Measurements from ENCODE around the gene NCK2. TPM values are rescaled to one million over a fixed set of nuclear protein-coding genes. Genes with fewer than 3 reads are reported as not detected.
A peak's percentile ranks its signal among the peaks of the same experiment; 100 is the strongest.

Gene NCK2
- total RNA-seq, 2 donors from 2014 or later, result 39.0 to 144 TPM

DNA sequence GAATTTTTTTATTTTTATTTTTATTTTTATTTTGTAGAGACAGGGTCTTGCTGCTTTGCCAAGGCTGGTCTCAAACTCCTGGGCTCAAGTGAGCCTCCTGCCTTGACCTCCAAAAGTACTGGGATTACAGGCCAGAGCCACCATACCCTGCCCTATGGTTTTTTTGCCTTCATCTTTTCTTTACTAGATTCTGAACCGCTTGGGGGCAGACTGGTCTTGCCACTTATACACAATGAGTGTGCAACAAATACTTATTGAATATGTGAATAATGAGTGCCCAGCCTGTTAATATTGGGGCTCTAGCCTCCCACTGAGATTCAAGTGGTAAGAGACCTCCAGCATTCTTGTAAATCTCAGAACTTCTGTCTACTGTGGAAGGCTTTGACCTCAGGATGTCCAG lies 3.9 kb downstream of the NCK2 start:
- Histone ChIP-seq H3K36me3 (no peaks in the 10 kb centered on the region), H3K27ac (no peak overlapping the region), H3K4me3 (no peak overlapping the region), H3K4me1 (replicated peaks) (no peaks in the 10 kb centered on the region), H3K9me3 (no peaks in the 10 kb centered on the region), H3K27me3 (replicated peaks; ENCODE audit: insufficient read depth) (no peaks in the 10 kb centered on the region)
- no peak for DNase-seq (ENCODE audit: low spot score)
- WGBS, result 60% methylated on average over 1 of the region's 1 CpG
- TF ChIP-seq, protein P1, sequence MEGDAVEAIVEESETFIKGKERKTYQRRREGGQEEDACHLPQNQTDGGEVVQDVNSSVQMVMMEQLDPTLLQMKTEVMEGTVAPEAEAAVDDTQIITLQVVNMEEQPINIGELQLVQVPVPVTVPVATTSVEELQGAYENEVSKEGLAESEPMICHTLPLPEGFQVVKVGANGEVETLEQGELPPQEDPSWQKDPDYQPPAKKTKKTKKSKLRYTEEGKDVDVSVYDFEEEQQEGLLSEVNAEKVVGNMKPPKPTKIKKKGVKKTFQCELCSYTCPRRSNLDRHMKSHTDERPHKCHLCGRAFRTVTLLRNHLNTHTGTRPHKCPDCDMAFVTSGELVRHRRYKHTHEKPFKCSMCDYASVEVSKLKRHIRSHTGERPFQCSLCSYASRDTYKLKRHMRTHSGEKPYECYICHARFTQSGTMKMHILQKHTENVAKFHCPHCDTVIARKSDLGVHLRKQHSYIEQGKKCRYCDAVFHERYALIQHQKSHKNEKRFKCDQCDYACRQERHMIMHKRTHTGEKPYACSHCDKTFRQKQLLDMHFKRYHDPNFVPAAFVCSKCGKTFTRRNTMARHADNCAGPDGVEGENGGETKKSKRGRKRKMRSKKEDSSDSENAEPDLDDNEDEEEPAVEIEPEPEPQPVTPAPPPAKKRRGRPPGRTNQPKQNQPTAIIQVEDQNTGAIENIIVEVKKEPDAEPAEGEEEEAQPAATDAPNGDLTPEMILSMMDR (IDR thresholded peaks at IDR 0.05), result peak in 1 of 4 experiments; percentile 16
- TF ChIP-seq POLR2A (IDR thresholded peaks at IDR 0.05), result no peak
- intact Hi-C loops (cut with DNase I), result loop anchor here (5.0 kb wide), 1 partner anchor 324 kb away; no protein-coding TSS in a partner anchor

DNA sequence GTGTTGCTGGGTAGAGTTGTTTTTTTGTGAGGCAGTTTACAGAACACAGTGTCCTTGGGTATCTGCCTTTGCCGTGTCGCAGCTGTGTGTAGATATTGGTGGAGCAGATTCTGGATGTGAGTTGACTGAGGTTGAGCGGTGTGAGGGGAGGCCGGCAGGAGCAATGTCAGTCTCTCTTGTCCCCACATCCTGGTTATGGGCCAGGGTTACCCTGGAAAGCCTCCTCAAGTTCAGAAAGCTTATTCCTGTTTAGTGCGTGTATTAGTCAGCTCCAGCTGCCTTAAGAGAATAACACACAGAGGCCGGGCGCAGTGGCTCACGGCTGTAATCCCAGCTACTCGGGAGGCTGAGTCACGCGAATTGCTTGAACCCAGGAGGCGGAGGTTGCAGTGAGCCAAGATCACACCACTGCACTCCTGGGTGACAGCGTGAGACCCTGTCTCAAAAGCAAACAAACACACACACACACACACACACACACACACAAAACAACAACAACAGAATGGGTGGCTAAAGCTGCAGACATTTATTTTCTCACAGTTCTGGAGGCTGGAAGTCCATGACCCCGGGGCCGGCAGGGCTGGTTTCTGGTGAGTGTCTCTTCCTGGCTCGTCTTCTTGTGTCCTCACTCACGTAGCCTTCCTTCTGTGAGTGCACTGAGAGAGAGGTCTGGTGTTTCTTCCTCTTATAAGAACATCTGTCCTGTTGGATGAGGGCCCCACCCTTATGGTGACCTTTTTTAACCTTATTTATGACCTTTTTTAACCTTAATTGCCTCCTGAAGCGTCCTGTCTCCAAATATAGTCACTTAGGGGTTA lies 5.1 kb downstream of the NCK2 start:
- TF ChIP-seq, protein P1 (IDR thresholded peaks at IDR 0.05), result no peak
- no peak for TF ChIP-seq POLR2AphosphoS5 (IDR thresholded peaks at IDR 0.05)
- TF ChIP-seq POLR2A (IDR thresholded peaks at IDR 0.05), result no peak

DNA sequence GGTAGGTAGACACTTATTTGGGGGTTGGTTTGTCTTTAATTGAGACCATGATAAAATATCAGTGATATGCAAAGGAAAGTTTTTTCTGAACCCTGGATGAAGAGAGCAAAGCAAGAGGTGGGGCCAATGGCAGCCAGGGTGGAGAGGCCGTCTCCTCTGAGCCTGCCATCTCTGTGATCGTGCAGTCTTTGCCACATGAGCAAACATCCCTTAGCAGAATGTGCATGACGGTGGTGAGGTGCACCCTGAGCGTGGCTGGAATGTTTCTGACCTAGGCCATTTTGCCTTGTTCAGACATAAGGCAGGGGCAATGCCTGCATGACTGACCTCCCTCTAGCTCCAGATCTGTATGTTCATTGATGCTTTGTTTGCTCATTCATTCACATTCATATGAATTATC lies 6.0 kb downstream of the NCK2 start:
- no peaks in the 10 kb centered on the region for H3K9me3 ChIP-seq
- H3K27me3 ChIP-seq (replicated peaks; ENCODE audit: insufficient read depth), result no peaks in the 10 kb centered on the region
- H3K36me3 ChIP-seq, result no peaks in the 10 kb centered on the region
- 93% methylated on average over 4 of the region's 4 CpGs for WGBS
- DNase-seq (ENCODE audit: low spot score), result no peak
- TF ChIP-seq POLR2A (IDR thresholded peaks at IDR 0.05) (no peak), POLR2AphosphoS5 (IDR thresholded peaks at IDR 0.05) (no peak)
- TF ChIP-seq, protein P1 (IDR thresholded peaks at IDR 0.05), result no peak
- no peak overlapping the region for H3K27ac ChIP-seq
- intact Hi-C loops (cut with DNase I), result no loop called here
- no peak overlapping the region for H3K4me3 ChIP-seq
- H3K4me1 ChIP-seq (replicated peaks), result no peaks in the 10 kb centered on the region

More for the DNA sequence above, 5.1 kb downstream of the NCK2 start:
- H3K36me3 ChIP-seq, result no peaks in the 10 kb centered on the region
- H3K9me3 ChIP-seq, result no peaks in the 10 kb centered on the region
- no peak for DNase-seq (ENCODE audit: low spot score)
- no peaks in the 10 kb centered on the region for H3K4me1 ChIP-seq (replicated peaks)
- 89% methylated on average over 18 of the region's 18 CpGs for WGBS
- no peak overlapping the region for H3K4me3 ChIP-seq
- intact Hi-C loops (cut with DNase I), result loop anchor here (5.0 kb wide), 1 partner anchor 323 kb away; no protein-coding TSS in a partner anchor
- H3K27ac ChIP-seq, result no peak overlapping the region
- no peaks in the 10 kb centered on the region for H3K27me3 ChIP-seq (replicated peaks; ENCODE audit: insufficient read depth)

DNA sequence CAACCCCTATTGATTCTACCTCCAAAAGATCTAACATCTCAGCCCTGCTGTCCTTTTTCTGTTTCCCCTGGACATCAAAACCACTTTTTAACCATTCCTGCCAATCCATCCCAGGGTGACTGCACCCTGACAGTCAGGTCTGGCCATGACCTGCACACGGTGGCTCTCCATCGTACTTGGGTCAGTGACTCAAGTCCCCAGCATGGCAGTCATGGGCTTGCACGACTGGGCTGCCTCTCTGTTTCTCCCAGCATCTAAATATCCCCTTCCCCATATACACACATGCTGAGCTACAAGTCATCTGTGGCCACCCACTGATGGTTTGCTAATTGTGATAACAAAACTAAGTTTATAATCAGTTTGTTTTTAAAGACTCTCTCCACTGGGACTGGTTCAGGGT lies 6.6 kb downstream of the NCK2 start:
- intact Hi-C loops (cut with DNase I), result no loop called here
- Histone ChIP-seq H3K27me3 (replicated peaks; ENCODE audit: insufficient read depth) (no peaks in the 10 kb centered on the region), H3K4me3 (no peak overlapping the region), H3K36me3 (no peaks in the 10 kb centered on the region), H3K9me3 (no peaks in the 10 kb centered on the region), H3K27ac (no peak overlapping the region), H3K4me1 (replicated peaks) (no peaks in the 10 kb centered on the region)
- no peak for DNase-seq (ENCODE audit: low spot score)
- WGBS, result 85% methylated on average over 3 of the region's 3 CpGs
- TF ChIP-seq, protein P1 (IDR thresholded peaks at IDR 0.05), result no peak
- TF ChIP-seq POLR2AphosphoS5 (IDR thresholded peaks at IDR 0.05) (no peak), POLR2A (IDR thresholded peaks at IDR 0.05) (no peak)

Measured in prostate gland (tissue), 2 donors.